H1 (cell line): ENCODE measurements around the gene FOXP4. TPM values are rescaled to one million over a fixed set of nuclear protein-coding genes. Genes with fewer than 3 reads are reported as not detected.

Experiments
- CTCF ChIA-PET: fragments of 300-600 bp; sonication (Branson Sonifier 250); formaldehyde crosslinking; loops from one replicate; lab custom pipeline; 2021; ENCODE audit not compliant: partially characterized antibody; lab: Charles Lee
- POLR2A ChIA-PET: fragments of 300-600 bp; sonication (Branson Sonifier 250); formaldehyde crosslinking; loops from one replicate; lab custom pipeline; 2021; ENCODE audit warnings: inconsistent platforms; ENCODE audit not compliant: partially characterized antibody; lab: Charles Lee
- DNase-seq, 2 experiments: peaks; one replicate each; pipeline versions ENCODE4 v3.0.0 to v3.0.0-alpha.2; 2010 to 2022; ENCODE audit warnings: low spot score in 2 of 2, low read depth in 1 of 2, mixed read lengths in 1 of 2
- FAIRE-seq: peaks from 2 replicates; lab custom pipeline; 2011; peaks lifted over from hg19 to GRCh38; lab: Jason Lieb, UNC
- H2AFZ ChIP-seq: 2 replicates; pipeline ENCODE4 v1.8.1; 2012; ENCODE audit warnings: low read length, inconsistent platforms
- H2AK5ac ChIP-seq: 2 replicates; pipeline ENCODE4 v1.6.1; 2013; ENCODE audit warnings: low read depth, low read length
- H2BK120ac ChIP-seq: replicated peaks from 2 replicates; pipeline ENCODE3; 2013; ENCODE audit warnings: low read depth, low read length, inconsistent platforms
- H2BK12ac ChIP-seq: 2 replicates; pipeline ENCODE4 v1.6.1; 2013; ENCODE audit warnings: low read depth, low read length
- H2BK15ac ChIP-seq: 2 replicates; pipeline ENCODE4 v1.6.1; 2013; ENCODE audit warnings: low read length
- H2BK20ac ChIP-seq: 2 replicates; pipeline ENCODE4 v1.6.1; 2013; ENCODE audit warnings: low read length
- H2BK5ac ChIP-seq: 2 replicates; pipeline ENCODE4 v1.6.1; 2013; ENCODE audit warnings: low read depth, low read length
- H3K14ac ChIP-seq: 2 replicates; pipeline ENCODE4 v1.6.1; 2013; ENCODE audit warnings: inconsistent platforms; ENCODE audit not compliant: insufficient read length
- H3K18ac ChIP-seq: 2 replicates; pipeline ENCODE4 v1.6.1; 2013; ENCODE audit warnings: low read length; ENCODE audit errors: extremely low read depth
- H3K23ac ChIP-seq: 2 replicates; pipeline ENCODE4 v1.6.1; 2013; ENCODE audit warnings: inconsistent platforms; ENCODE audit not compliant: insufficient read length
- H3K23me2 ChIP-seq: 2 replicates; pipeline ENCODE4 v1.6.1; 2013; ENCODE audit warnings: low read depth, low read length
- H3K27ac ChIP-seq: 2 replicates; pipeline ENCODE4 v1.6.1; 2011; ENCODE audit warnings: low read depth, low read length, inconsistent platforms
- H3K27me3 ChIP-seq, 4 experiments: replicated peaks in 1 of 4; 1 replicate in 1 of 4; 2 replicates in 3 of 4; pipeline versions ENCODE4 v1.6.1 to v1.8.1; 2011 to 2013; ENCODE audit warnings: low read length in 3 of 4, mild to moderate bottlenecking in 3 of 4, inconsistent platforms in 2 of 4, mixed read lengths in 2 of 4, moderate library complexity in 1 of 4; ENCODE audit not compliant: control insufficient read depth in 3 of 4, insufficient read depth in 3 of 4; ENCODE audit errors: extremely low read depth in 1 of 4
- H3K36me3 ChIP-seq, 4 experiments: 2 replicates each; pipeline versions ENCODE4 v1.6.1 to v1.8.1; 2011 to 2013; ENCODE audit warnings: mild to moderate bottlenecking in 4 of 4, low read length in 3 of 4, moderate library complexity in 2 of 4, control low read depth in 1 of 4, inconsistent platforms in 1 of 4; ENCODE audit not compliant: insufficient read depth in 4 of 4, control insufficient read depth in 2 of 4
- H3K4ac ChIP-seq: replicated peaks from 2 replicates; pipeline ENCODE3; 2013; ENCODE audit warnings: low read length, low read depth, mixed read lengths, inconsistent platforms; ENCODE audit not compliant: insufficient read length
- H3K4me1 ChIP-seq, 4 experiments: replicated peaks in 1 of 4; 1 replicate in 1 of 4; 2 replicates in 3 of 4; pipeline versions ENCODE4 v1.6.1 to v1.8.1; 2011 to 2013; ENCODE audit warnings: low read length in 3 of 4, inconsistent platforms in 2 of 4, mixed read lengths in 1 of 4; ENCODE audit not compliant: insufficient read depth in 4 of 4, control insufficient read depth in 3 of 4
- H3K4me2 ChIP-seq, 2 experiments: 2 replicates each; pipeline versions ENCODE4 v1.6.1 to v1.8.1; 2011 to 2013; ENCODE audit warnings: low read depth in 2 of 2, low read length in 2 of 2, control low read depth in 1 of 2, inconsistent platforms in 1 of 2, mild to moderate bottlenecking in 1 of 2; ENCODE audit not compliant: insufficient read depth in 1 of 2
- H3K4me3 ChIP-seq, 4 experiments: fragments of 200-600, 300-600 bp in 1 of 4; sonication (generic), shearing (Covaris generic), sonication (Bioruptor Twin) in 1 of 4; 2 replicates each; pipeline versions ENCODE4 v1.5.1 to v1.8.1; 2011 to 2016; ENCODE audit warnings: low read length in 4 of 4, low read depth in 3 of 4, control low read depth in 2 of 4, inconsistent platforms in 2 of 4, mild to moderate bottlenecking in 2 of 4, mixed read lengths in 1 of 4, moderate library complexity in 1 of 4; ENCODE audit not compliant: insufficient read depth in 2 of 4; ENCODE audit errors: extremely low read depth in 1 of 4
- H3K56ac ChIP-seq: replicated peaks from 2 replicates; pipeline ENCODE3; 2013; ENCODE audit warnings: low read depth, mild to moderate bottlenecking, mixed read lengths, low read length, inconsistent platforms; ENCODE audit not compliant: insufficient read length
- H3K79me1 ChIP-seq: 2 replicates; pipeline ENCODE4 v1.6.1; 2013; ENCODE audit warnings: low read depth, low read length, control low read depth
- H3K79me2 ChIP-seq, 2 experiments: 2 replicates each; pipeline versions ENCODE4 v1.6.1 to v1.8.1; 2012 to 2013; ENCODE audit warnings: low read length in 2 of 2, mild to moderate bottlenecking in 2 of 2, inconsistent platforms in 1 of 2; ENCODE audit not compliant: insufficient read depth in 2 of 2, control insufficient read depth in 1 of 2
- H3K9ac ChIP-seq, 4 experiments: replicated peaks in 1 of 4; 1 replicate in 1 of 4; 2 replicates in 3 of 4; pipeline versions ENCODE4 v1.6.1 to v1.8.1; 2011 to 2013; ENCODE audit warnings: low read depth in 3 of 4, low read length in 3 of 4, control low read depth in 2 of 4, mild to moderate bottlenecking in 2 of 4, moderate library complexity in 2 of 4, inconsistent platforms in 1 of 4; ENCODE audit errors: extremely low read depth in 1 of 4
- H3K9me3 ChIP-seq, 2 experiments: 2 replicates each; pipeline versions ENCODE4 v1.6.1 to v1.8.1; 2012 to 2013; ENCODE audit warnings: mild to moderate bottlenecking in 2 of 2, moderate library complexity in 2 of 2, control low read depth in 1 of 2, inconsistent platforms in 1 of 2, low read depth in 1 of 2, low read length in 1 of 2, mixed read lengths in 1 of 2; ENCODE audit not compliant: insufficient read depth in 2 of 2
- H4K20me1 ChIP-seq, 2 experiments: replicated peaks in 1 of 2; 2 replicates each; pipeline versions ENCODE3 to v1.8.1; 2011 to 2013; ENCODE audit warnings: inconsistent platforms in 2 of 2, low read length in 2 of 2, mild to moderate bottlenecking in 1 of 2; ENCODE audit not compliant: insufficient read depth in 2 of 2, control insufficient read depth in 1 of 2
- H4K5ac ChIP-seq: 2 replicates; pipeline ENCODE4 v1.6.1; 2013; ENCODE audit warnings: low read length, low read depth, mixed read lengths, inconsistent platforms; ENCODE audit not compliant: insufficient read length
- H4K8ac ChIP-seq: 2 replicates; pipeline ENCODE4 v1.8.0; 2013; ENCODE audit warnings: mild to moderate bottlenecking, moderate library complexity, low read length, inconsistent platforms; ENCODE audit not compliant: insufficient read depth; ENCODE audit errors: extremely low read depth
- H4K91ac ChIP-seq: replicated peaks from 2 replicates; pipeline ENCODE3; 2013; ENCODE audit warnings: low read length, mixed read lengths, inconsistent platforms; ENCODE audit not compliant: insufficient read length
- CHD1 ChIP-seq: IDR thresholded peaks from 2 replicates; pipeline ENCODE4 v1.6.1; 2012; ENCODE audit warnings: low read depth, low read length, improper control_type of control experiment
- CREB1 ChIP-seq: IDR thresholded peaks from 2 replicates; pipeline ENCODE4 v1.6.1; 2012; ENCODE audit warnings: inconsistent platforms
- EGR1 ChIP-seq: IDR thresholded peaks from 2 replicates; pipeline ENCODE4 v1.6.1; 2011; ENCODE audit warnings: low read depth, low read length, borderline replicate concordance
- NRF1 ChIP-seq: IDR thresholded peaks from 2 replicates; pipeline ENCODE4 v1.6.1; 2011; ENCODE audit warnings: mild to moderate bottlenecking, low read depth, low read length, improper control_type of control experiment
- SP1 ChIP-seq: IDR thresholded peaks from 2 replicates; pipeline ENCODE4 v1.6.1; 2011; ENCODE audit warnings: low read depth, low read length
- YY1 ChIP-seq: IDR thresholded peaks from 2 replicates; pipeline ENCODE4 v1.6.1; 2011; ENCODE audit warnings: low read depth, mild to moderate bottlenecking, low read length
- ZNF274 ChIP-seq: IDR thresholded peaks from 2 replicates; pipeline ENCODE4 v1.7.0; 2012; ENCODE audit warnings: low read length, borderline replicate concordance; ENCODE audit errors: extremely low read depth
- WGBS, 2 experiments: shearing (Covaris generic) in 1 of 2; methylation state at CpG; one replicate each; pipeline versions ENCODE4 v1.1.6 to v1.1.7; 2013 to 2015; ENCODE audit warnings: low lambda C conversion rate in 2 of 2, mixed read lengths in 2 of 2, inconsistent platforms in 1 of 2, low coverage in 1 of 2, missing lambda C conversion rate in 1 of 2; ENCODE audit not compliant: insufficient replicate concordance in 2 of 2, insufficient coverage in 1 of 2, insufficient read length in 1 of 2; ENCODE audit errors: extremely low coverage in 1 of 2, missing lambda C conversion rate in 1 of 2; 5-methylcytosine and 5-hydroxymethylcytosine counted together
- polyA plus RNA-seq, 7 experiments: library from polyadenylated mRNA; depleted of rRNA in 3 of 7; stranded (reverse) in 5 of 7; unstranded in 2 of 7; fragments of >200 nt in 5 of 7; fragments of 200-250 nt in 2 of 7; gene quantifications; 1 replicate in 5 of 7; 2 replicates in 1 of 7; 4 replicates in 1 of 7; pipeline versions ENCODE4 v1.2.1 to v1.2.3, GENCODE V29; 2011 to 2013; ENCODE audit warnings: missing spikeins in 2 of 7, mixed read lengths in 2 of 7
- total RNA-seq: library from RNA; stranded (reverse); fragmentation: NEBNext Ultra II Directional; extraction: Animal tissue kit (Norgen Biotek cat#: 25700); gene quantifications from 2 replicates; pipeline ENCODE4 v1.2.1, GENCODE V29; 2021
- TF ChIP-seq, protein P1 (sequence below): IDR thresholded peaks from 2 replicates; pipeline ENCODE4 v1.6.1; 2011; ENCODE audit warnings: low read length, improper control_type of control experiment

FOXP4 gene
- total and polyA plus RNA-seq, 2 of the 8 experiments (the other 6 are each of a cell fraction or from before 2014, with no cell fraction given) = 4.8 to 13.3 TPM

DNA sequence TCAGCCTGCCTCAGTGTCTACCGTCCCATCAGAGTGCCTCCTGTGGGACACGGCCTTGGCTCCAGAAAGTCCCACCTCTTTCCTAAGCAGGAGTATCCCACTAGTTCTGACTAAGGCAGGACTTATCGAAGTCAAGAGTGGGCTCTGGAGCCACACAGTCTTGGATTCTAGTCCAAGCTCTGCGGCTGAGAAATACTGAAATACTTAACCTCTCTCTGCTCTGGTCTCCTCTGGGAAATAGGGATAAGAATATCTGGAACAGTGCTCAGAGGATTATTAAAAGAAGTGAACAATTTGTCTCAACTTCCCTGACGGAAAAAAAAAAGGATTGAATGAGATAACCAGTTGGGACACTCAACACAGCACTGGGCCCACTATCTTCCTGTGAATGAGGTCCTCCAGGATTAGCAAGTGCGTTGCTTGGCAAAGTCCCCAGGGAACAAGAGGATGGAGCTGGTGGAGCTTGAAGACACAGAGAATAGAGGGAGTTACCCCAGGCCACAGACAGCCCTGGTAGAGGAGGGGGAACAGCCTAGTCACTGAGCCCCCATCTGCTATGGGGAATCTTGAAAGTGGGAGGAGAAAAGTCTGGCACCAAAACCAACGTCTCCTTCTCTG, 34.6 kb upstream of the FOXP4 start:
- ChIA-PET POLR2A (no interaction called here), CTCF (interaction anchor here (0.7 to 2.4 kb wide), 11 partner anchors 9 to 263 kb away, joined by 3 to 11 read pairs (median 4); no protein-coding TSS in a partner anchor)
- H2BK120ac ChIP-seq = no peak overlapping the region
- H3K4ac ChIP-seq = no peak overlapping the region
- H4K91ac ChIP-seq = no peak overlapping the region
- no peak overlapping the region for H3K18ac ChIP-seq
- no peaks in the 10 kb centered on the region for H3K23me2 ChIP-seq
- H3K23ac ChIP-seq = no peak overlapping the region
- H4K8ac ChIP-seq = no peak overlapping the region
- no peaks in the 10 kb centered on the region for H3K79me2 ChIP-seq
- H4K5ac ChIP-seq = no peak overlapping the region
- no peaks in the 10 kb centered on the region for H3K79me1 ChIP-seq
- H3K9ac ChIP-seq = no peak overlapping the region
- no peak overlapping the region for H2BK12ac ChIP-seq
- H3K14ac ChIP-seq = no peak overlapping the region
- H3K56ac ChIP-seq = no peak overlapping the region
- H3K27me3 ChIP-seq = peaks cover 7 to 56% (median 35%) of the 10 kb centered on the region in 4 experiments
- H3K36me3 ChIP-seq = no peaks in the 10 kb centered on the region
- TF ChIP-seq SP1 = no peak
- TF ChIP-seq NRF1 = no peak
- TF ChIP-seq, protein P1, sequence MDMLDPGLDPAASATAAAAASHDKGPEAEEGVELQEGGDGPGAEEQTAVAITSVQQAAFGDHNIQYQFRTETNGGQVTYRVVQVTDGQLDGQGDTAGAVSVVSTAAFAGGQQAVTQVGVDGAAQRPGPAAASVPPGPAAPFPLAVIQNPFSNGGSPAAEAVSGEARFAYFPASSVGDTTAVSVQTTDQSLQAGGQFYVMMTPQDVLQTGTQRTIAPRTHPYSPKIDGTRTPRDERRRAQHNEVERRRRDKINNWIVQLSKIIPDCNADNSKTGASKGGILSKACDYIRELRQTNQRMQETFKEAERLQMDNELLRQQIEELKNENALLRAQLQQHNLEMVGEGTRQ = no peak
- TF ChIP-seq EGR1 = no peak
- no peak for TF ChIP-seq ZNF274
- TF ChIP-seq CREB1 = no peak
- TF ChIP-seq CHD1 = no peak
- no peak for TF ChIP-seq YY1
- H3K9me3 ChIP-seq = no peaks in the 10 kb centered on the region
- no peak overlapping the region for H2AFZ ChIP-seq
- no peak overlapping the region for H2BK20ac ChIP-seq
- no peak overlapping the region for H2AK5ac ChIP-seq
- 88% methylated on average over 7 of the region's 7 CpGs; no CpG with 5 or more reads in 1 of the 2 experiments for WGBS, 2 experiments
- H4K20me1 ChIP-seq = peaks cover 0 to 2% of the 10 kb centered on the region in 2 experiments
- H2BK15ac ChIP-seq = no peak overlapping the region
- no peak for DNase-seq
- H3K4me1 ChIP-seq = no peaks in the 10 kb centered on the region
- no peak overlapping the region for H3K27ac ChIP-seq
- H2BK5ac ChIP-seq = no peak overlapping the region
- H3K4me3 ChIP-seq = no peak overlapping the region
- no peak overlapping the region for H3K4me2 ChIP-seq
- FAIRE-seq = no peak
